Measurements from ENCODE around the gene SLC9B1.
"Not testable (repeated sequence)": the region's sequence is repeated elsewhere in the genome, so short reads cannot be mapped to it uniquely, and the experiment has no call there.

The SLC9B1 gene

DNA sequence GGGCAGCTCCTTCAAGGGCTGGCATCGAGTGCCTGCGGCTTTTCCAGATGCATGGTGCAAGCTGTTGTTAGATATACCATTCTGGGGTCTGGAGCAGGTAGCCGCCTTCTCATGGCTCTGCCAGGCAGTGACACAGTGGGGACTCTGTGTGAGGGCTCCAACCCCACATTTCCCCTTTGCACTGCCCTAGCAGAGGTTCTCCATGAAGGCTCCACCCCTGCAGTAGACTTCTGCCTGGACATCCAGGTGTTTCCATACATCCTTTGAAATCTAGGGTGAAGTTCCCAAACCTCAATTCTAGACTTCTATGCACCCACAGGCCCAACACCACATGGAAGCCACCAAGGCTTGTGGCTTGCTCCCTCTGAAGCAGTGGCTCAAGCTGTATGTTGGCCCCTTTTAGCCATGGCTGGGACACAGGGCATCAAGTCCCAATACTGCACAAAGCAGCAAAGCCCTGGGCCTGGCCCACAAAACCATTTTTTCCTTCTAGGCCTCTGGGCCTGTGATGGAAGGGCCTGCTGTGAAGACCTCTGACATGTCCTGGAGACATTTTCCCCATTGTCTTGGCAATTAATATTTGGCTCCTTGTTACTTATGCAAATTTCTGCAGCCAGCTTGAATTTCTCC lies 141.9 kb downstream of the SLC9B1 start:
- not testable (repeated sequence) for DNase-seq

DNA sequence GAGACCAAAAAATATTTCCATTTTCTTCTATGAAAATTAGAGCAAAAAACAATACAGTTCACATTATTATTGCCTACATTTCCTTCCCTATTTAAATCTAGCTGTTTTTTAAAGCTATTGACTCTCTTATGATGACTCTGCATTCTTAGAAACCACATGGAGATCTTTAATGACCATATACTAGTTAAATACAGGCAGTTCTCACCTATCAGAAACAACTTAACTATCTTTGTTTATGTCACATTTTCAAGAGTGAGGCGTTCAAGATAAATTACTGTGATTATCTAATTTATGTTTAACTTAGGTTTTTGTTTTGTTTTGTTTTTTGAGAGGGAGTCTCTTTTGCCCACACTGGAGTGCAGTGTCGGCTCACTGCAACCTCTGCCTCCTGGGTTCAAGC lies 147.7 kb downstream of the SLC9B1 start:
- no peak for DNase-seq

DNA sequence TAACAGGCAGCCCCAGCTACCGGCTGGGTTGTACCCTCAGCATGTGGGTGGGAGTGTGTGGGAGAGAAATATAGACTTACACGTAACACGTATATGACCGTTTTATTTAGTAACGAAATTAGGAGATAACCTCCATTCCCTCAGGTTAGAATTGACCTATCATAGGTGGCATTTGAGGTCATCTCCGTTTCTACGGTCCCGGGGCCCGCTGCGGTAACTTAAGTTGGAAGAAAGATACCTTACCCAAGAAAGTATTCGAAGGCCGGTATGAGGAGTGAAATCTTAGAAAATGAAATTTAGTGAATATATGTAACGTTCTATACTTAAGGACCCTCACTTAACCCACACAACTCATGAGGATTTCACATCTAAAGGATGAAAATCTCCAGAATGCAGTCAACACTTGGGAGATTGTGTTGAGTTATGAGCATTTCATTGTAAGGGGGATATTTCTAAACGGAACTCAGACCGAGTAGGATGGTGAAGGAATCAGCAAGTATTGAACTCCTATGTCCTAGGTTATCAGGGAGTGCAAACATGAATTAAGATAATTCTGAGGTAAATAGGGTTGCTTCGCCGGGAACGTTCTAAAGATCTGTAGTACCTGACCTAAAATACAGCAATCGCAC lies 149.8 kb downstream of the SLC9B1 start:
- DNase-seq, result no peak

DNA sequence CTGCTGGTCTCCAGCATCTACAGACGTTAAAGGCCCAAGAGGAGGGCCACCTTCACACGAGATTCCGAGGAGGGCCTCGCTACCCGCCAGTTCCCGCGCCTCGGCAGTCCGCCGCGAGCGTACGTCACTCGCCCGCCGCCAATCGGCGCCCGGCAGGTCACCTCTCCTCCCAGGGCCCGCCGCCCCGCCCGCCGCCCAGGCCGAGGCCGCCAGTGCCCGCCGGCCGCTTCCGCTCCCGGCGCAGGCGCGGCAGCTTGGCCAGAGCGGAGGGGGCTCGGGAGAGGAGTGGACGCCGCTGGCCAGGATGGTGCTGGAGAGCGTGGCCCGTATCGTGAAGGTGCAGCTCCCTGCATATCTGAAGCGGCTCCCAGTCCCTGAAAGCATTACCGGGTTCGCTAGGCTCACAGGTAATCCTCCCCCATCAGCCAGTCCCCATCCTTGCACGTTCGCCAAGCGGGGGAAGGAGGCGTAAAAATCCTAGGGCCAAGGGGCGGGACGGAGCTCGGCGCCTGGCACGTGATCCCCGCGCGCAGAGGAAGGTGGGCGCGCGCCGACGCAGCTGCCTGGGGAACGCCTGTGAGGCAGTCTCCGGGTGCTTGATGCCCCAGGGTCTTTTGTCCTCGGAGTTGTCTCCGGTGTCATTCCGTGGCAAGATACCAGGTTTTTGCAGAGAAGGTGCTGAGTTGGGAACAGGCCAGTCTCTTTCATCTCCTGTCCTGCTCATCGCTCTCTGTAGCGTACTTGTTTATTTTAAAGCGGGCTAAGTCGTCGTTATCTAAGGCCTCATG lies 150.5 kb downstream of the SLC9B1 start, which contains the start of gene CISD2:
Gene CISD2, plus strand, starts transcription at position 212 of the 788 bp plus-strand sequence. Its CDS starts 93 bp downstream, at position 305.
- peak; percentile 86 for DNase-seq

DNA sequence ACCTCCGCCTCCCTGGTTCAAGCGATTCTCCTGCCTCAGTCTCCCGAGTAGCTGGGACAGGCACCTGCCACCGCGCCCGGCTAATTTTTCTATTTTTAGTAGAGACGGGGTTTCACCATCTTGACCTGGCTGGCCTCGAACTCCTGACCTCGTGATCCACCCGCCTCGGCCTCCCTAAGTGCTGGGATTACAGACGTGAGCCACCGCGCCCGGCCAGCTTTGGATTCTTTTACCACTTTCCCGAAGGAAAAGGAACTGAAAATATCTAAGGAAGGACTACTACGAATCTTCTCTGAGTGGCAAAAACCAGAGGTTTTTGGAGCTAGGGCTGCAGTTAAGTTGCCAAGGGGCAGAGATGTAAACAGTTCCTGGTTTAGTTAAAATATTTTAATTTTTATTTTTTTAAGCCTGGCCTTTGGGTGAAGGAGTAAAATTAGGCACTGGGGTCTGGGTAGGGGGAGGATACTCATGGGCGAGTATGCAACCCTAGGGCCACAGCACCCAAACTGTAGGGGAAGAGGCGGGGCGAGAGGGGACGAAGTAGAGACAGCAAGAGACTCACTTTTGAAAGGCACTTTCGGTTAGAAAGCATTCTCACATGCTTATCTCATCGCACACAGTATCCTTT lies 151.2 kb downstream of the SLC9B1 start:
- DNase-seq, result peak; percentile 13

DNA sequence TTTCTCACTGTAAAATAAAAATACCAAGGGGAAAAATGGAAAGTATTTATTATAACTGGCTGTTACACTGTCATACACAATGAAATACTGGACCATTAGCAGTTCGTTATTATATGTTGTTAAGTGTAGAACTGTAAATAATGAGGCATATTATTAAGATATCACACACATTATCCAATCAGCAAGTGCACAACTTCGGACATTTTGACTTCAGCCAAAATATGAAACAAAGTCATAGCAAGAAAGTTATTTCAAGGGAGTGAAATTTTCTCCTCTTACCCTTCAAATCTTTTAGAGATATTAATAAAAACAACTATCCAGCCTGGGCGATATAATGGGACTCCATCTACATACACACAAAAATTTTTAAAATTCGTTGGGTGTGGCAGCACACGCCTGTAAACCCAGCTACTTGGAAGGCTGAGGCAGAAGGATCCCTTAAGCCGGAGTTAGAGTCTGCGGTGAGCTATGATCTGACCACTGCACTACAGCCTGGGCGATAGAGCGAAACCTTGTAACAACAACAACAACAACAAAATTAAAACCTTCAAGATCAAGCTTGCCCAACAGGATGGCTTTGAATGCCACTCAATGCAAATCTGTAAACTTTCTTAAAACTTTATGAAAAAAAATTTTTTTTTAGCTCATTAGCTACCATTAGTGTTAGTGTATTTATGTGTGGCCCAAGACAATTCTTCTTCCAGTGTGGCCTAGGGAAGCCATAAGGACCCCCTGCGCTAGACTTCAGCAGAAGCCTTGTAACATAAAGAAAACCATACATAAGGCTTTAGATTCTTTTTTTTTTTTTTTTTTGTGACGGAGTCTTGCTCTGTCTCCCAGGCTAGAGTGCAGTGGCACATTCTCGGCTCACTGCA lies 152.0 kb downstream of the SLC9B1 start:
- DNase-seq, result no peak

DNA sequence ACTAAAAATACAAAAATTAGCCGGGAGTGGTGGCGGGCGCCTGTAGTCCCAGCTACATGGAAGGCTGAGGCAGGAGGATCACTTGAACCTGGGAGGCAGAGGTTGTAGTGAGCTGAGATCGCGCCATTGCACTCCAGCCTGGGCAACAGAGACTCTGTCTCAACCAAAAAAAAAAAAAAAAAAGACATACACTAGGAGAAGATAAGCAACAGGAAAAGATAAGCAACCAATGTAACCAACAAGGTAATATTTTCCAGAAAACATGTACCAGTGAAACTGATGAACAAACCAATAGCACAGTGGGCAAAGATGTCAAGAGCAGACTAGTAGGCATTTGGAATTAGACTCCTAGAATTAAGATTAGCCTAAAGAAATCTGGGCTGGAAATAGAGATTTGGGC lies 154.2 kb downstream of the SLC9B1 start:
- DNase-seq, result not testable (repeated sequence)

DNA sequence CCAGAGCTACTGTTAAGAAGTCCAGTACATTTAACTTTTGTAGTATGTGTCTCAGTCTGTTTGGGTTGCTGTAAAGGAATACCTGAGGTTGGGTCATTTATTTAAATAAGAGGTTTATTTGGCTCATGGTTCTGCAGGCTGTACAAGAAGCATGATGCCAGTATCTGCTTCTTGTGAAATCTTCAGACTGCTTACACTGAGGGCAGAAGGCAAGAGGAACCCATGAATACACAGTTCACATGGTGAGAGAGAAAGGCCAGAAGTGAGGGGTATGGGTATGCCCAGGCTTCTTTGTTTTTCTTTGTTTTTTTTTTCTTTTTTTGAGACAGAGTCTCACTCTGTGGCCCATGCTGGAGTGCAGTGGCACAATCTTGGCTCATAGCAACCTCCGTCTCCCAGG lies 156.8 kb downstream of the SLC9B1 start:
- no peak for DNase-seq

DNA sequence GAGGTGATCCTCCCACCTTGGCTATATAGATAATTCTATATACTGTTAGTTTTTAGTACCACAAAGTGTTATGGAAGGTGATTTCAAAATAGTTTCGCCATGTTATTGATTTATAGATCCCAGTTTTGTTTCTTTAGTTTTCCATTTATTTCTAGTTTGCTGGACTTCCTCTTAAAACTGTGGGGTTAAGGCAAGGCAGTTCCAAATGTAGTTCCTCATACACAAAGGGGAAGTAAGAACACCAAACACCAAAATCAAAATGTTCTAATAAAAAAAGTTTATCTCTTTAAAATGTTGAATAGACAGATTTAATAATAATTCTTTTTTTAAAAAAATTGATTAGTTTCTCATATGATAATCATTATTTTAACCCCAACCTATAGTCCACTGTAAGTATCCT lies 157.5 kb downstream of the SLC9B1 start:
- DNase-seq, result no peak

DNA sequence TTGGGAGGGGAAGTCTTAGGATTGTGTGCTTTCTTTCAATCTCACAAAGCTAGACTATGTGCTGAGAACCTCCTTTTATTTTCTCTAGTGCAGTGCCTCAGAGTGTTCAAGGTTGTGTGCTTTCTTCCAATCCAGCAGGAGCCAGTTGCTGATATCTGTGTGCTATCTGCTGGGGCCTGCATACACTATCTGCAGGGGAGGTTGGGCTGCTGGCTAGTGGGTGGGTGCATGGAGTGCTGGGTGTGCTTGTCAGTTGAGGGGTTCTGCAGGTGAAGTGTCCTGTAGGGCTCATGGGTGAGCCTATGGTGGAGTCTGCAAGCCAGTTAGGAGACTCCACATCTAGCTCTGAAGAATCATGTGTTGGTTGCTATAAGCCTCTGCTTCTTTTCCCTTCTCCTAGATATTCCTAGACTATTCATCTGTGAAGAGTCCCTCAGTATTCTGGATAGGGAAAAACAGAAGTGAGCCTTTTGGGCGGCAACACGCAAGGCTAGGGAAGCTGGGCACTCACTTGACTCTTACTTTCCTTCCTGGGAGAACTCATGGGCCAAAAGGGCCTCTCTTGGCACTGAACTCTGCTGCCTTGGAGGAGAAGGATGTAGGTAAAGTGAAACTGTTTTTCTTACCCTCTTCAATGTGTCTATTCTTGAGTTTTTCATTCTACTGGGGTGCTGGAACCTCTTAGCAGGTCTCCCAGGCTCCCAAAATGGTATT lies 158.7 kb downstream of the SLC9B1 start:
- no peak for DNase-seq

DNA sequence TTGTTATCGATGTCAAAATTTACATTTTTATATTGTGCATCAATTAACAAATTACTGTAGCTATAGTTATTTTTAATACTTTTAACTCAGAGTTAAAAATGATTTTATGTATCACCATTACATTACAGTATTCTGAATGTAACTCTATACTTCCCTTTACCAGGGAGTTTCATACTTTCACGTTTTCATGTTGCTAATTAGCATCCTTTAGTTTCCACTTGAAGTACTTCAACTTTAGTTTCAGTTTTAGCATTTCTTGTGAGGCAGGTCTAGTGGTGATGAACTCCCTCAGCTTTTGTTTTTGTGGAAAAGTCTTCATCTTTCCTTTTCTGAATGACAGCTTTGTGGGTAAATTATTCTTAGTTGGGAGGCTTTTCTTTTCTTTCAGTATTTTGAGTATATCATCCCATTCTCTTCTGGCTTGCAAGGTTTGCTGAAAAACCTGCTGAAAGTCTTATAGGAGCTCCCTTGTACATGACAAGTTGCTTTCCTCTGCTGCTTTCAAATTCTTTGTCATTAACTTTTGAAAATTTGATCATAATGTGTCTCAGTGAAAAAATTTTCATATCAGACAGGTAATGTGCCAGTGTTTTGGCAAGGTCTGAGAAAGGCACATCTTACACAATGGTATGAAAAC lies 160.6 kb downstream of the SLC9B1 start:
- no peak for DNase-seq

All from activated CD4-positive, alpha-beta T cell treated with anti-CD3 and anti-CD28 coated beads, Interleukin-2, amount 50 U/mL, for 1 hour (primary cell).